ENCODE data around the gene SEZ6L2. TPM values are rescaled to one million over a fixed set of nuclear protein-coding genes. Genes with fewer than 3 reads are reported as not detected.
"Not testable (repeated sequence)": the region's sequence is repeated elsewhere in the genome, so short reads cannot be mapped to it uniquely, and the experiment has no call there.

Gene SEZ6L2
- total RNA-seq, 1 donor from 2014 or later: 1.2 TPM

DNA sequence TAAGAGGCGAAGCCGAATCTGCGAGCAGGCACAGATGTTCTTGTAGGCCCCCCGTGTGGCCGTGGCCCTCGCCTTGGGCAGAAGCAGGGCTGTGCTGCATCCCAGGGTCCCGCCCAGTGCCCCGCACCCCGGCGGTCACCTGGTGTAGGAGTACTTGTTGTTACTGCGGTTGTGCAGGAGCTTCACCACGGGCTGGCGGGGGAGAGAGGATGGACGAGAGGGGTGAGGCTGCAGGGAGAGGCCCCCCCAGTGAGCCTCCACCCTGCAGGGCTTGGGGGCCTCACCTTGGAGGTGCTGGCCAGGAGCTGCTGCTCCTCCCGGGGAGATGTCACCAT lies 12.3 kb upstream of the SEZ6L2 start:
- intact Hi-C loops (cut with DNase I): no loop called here
- no peak for DNase-seq (ENCODE audit: low spot score)

DNA sequence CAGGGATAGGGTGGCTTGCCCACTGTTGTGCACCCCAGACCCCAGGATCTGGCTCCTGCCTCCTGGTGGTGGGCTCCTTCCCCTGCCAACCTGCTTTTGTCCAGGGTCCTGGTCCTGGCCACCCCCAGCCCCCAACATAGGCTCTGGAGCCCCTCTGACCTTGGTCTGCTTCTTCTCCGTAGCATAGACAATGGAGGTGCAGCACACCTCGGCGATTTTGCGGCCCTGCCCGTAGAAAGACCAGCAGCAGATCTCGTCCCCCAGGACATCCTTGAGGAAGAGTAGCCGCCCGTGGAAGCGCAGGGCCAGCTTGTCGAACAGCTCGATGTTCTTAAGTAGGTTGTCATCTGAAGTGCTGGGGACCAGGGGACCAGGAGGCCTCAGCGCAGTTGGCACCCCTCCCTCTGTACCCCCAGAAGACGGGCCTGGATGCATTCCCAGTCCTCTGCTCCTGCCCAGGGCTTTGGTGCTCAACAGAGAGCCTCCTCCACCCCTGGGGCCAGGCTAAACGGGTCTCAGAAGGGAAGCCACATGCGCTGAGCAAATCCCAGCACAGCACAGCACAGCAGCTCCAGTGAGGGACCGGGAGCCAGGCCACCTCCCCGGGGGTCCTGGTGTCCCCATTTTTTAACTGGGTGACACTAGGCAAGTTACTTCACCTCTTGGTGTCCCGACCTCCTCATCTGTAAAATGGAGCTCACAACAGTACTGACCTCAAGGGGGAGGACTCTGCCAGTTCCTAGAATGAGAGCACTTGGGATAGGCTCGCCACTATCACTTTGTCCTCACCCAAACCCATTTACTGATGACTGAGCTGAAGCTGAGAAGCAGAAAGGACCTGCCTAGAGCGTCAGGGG lies 11.7 kb upstream of the SEZ6L2 start:
- intact Hi-C loops (cut with DNase I): no loop called here
- peak; percentile 66 for DNase-seq (ENCODE audit: low spot score)

DNA sequence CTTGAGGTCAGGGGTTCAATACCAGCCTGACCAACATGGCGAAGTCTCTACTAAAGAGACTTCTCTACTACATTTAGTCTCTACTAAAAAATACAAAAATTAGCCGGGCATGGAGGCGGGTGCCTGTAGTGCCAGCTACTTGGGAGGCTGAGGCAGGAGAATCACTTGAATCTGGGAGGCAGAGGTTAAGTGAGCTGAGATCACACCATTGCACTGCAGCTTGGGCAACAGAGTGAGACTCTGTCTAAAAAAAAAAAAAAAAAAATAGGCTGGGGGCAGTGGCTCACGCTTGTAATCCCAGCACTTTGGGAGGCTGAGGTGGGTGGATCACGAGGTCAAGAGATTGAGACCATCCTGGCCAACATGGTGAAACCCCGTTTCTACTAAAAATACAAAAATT lies 10.5 kb upstream of the SEZ6L2 start:
- intact Hi-C loops (cut with DNase I): loop anchor here (10.0 kb wide), 1 partner anchor 75 kb away; no protein-coding TSS in a partner anchor
- not testable (repeated sequence) for DNase-seq (ENCODE audit: low spot score)

DNA sequence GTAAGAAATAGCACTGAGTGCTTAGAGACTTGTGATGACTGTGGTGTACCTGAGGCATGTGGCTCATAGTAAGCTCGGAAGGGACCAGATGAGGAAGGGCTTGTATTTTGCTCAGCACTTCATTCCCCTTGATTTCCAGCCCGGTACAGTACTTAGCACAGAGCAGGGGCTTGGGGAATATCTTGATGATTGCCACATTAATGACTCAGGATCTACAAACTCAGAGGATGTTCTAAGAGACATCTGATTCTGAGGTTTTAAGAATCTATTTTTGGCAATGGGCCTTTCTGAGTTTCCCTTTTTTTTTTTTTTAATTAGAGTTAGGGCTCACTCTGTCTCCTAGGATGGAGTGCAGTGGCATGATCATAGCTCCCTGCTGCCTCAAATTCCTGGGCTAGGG lies 10.0 kb upstream of the SEZ6L2 start:
- intact Hi-C loops (cut with DNase I): loop anchor here (10.0 kb wide), 1 partner anchor 75 kb away; no protein-coding TSS in a partner anchor
- peak; percentile 20 for DNase-seq (ENCODE audit: low spot score)

DNA sequence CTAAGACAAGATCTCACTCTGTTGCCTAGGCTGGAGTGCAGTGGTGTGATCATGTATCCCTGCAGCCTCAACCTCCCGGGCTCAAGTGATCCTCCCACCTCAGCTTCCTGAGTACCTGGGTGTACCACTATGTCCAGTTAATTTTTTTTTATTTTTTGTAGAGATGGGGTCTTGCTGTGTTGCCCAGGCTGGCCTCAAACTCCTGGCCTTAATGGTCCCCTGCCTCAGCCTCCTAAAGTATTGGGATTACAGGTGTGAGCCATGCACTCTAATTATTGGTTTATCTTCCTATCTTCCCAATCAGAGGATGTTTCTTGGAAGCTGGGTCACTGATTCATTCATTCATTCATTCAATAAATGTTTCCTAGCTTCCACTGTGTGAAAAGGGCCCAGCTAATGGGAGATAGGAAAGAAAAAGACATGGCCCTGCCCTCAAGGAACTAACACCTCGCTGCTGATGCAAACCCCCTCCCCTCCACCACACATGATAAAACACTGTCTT lies 9.4 kb upstream of the SEZ6L2 start:
- intact Hi-C loops (cut with DNase I): loop anchor here (10.0 kb wide), 1 partner anchor 74 kb away; no protein-coding TSS in a partner anchor

DNA sequence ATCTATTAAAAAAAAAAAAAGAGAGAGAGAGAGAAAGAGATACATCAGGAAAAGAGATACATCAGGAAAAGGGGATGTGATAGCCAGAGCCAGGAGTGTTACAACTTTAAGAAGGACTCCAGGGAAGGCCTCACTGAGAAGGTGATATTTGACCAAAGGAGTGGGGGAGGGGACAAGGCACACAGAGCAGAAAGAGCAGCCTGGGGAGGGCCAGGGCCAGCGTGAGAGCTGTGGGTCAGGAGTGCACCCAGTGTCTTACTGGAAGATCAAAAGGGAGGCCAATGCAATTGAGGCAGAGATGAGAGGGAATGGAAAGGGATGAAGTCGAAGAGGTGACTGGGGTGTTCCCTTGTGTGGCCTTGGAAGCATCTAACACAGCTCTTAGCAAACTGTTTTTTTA lies 8.6 kb upstream of the SEZ6L2 start:
- no peak for DNase-seq (ENCODE audit: low spot score)
- intact Hi-C loops (cut with DNase I): loop anchor here (10.0 kb wide), 1 partner anchor 73 kb away; no protein-coding TSS in a partner anchor

More for the DNA sequence above, 9.4 kb upstream of the SEZ6L2 start:
- DNase-seq (ENCODE audit: low spot score): no peak

DNA sequence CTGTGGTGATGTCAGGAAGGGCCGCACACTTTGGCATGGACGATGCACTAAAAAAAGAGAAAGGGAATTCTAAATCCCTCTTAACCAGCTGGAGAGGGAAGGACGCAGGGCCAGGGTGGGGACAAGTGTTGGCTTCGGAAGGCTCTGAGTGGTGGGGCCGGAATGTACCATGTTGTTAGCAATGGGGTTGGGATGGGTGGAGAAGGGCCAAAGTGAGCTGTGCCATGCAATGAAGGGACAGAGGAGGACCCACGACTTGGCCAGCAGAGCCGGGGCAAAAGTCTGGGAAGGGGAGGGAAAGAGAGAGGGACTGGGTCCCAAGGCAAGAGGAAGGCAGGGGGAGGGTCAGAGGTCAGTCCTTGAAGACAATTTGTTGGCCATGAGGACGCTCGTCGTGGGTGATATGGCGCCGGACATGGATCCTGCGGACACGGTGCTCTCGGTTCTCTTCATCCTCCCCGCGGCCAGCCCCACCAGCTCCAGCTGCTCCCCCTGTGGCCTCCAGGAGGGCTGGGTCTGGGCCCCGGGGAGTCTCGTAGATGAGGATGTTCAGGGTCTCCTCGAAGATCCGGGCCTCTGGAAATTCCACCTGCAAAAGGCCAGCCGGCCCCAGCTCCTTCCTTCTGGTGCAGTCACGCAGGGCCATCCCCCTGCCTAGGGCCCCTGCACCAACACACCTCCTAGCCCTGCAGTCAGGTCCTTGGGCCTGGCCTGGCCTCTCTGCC lies 7.3 kb upstream of the SEZ6L2 start:
- intact Hi-C loops (cut with DNase I): loop anchor here (10.0 kb wide), 1 partner anchor 72 kb away; no protein-coding TSS in a partner anchor

DNA sequence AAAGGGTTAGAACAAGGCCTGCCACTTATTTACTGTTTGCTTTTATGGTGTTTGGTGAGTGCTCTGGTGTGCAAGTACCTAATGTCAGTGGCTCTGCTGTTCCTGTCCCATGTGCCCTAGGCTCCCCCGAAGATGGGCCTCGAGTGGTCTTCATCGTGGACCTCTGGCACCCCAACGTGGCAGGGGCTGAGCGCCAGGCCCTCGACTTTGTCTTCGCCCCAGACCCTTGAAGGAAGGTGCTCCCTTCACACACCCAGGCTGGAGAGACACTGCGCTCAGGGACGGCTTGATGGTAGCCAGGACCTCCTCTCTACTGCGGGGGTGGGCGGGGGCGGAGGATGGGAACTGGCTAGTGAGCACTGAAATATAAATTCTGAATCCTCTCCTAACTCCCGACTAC lies 6.3 kb upstream of the SEZ6L2 start:
- intact Hi-C loops (cut with DNase I): loop anchor here (10.0 kb wide), 1 partner anchor 71 kb away; no protein-coding TSS in a partner anchor
- DNase-seq (ENCODE audit: low spot score): no peak

More for the DNA sequence above, 7.3 kb upstream of the SEZ6L2 start:
- DNase-seq (ENCODE audit: low spot score): no peak

DNA sequence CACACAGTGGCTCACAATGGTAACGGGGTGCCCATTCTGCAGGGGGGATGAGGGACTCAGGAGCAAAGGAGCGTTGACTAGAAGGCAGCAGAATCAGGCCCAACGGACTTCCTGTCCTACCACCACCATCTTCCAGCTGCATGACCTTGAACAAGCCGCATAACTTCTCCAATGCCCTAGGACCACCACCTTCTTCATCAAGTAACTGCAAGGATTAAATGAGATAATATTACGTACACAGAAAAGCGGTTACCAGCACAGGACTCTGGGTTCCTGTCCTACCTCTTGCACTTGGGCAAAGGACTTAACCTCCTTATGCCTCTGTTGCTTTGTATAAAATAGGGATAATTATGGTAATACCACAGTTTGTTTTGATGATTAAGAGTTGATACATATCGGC lies 5.6 kb upstream of the SEZ6L2 start:
- intact Hi-C loops (cut with DNase I): loop anchor here (10.0 kb wide), 1 partner anchor 70 kb away; no protein-coding TSS in a partner anchor
- no peak for DNase-seq (ENCODE audit: low spot score)

DNA sequence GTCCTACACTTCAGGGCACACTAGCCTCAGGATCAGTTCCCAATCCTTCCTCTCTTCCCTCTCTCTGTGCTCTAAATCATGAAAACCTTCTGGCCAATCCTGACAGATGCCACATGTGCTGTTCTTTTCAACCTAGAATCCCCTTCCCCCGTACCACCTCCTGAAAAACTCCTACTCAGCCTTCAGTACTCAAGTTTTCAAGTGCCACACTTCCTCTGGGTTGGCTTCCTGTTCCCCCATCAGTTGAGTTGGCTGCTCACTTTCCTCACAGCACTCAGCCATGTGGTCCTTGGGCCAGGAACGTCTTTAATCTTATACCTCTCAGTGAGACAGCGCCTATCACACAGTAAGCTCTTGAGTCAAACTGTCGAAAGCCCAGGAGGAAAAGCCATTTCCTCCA lies 4.2 kb upstream of the SEZ6L2 start:
- no peak for DNase-seq (ENCODE audit: low spot score)
- intact Hi-C loops (cut with DNase I): loop anchor here (10.0 kb wide), 1 partner anchor 69 kb away; no protein-coding TSS in a partner anchor

DNA sequence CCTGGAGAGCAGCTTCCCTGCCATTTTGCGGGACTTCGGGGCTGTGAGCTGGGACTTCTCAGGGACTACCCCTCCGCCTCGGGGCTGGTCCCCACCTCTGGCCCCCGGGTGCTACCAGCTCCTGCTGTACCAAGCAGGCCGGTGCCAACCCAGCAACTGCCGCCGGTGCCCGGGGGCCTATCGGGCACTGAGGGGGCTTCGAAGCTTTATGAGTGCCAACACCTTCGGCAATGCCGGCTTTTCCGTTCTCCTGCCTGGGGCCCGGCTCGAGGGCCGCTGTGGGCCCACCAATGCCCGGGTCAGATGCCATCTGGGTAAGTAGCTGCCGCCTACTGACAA lies 2.2 kb upstream of the SEZ6L2 start:
- DNase-seq (ENCODE audit: low spot score): no peak
- intact Hi-C loops (cut with DNase I): loop anchor here (10.0 kb wide), 1 partner anchor 67 kb away; no protein-coding TSS in a partner anchor

DNA sequence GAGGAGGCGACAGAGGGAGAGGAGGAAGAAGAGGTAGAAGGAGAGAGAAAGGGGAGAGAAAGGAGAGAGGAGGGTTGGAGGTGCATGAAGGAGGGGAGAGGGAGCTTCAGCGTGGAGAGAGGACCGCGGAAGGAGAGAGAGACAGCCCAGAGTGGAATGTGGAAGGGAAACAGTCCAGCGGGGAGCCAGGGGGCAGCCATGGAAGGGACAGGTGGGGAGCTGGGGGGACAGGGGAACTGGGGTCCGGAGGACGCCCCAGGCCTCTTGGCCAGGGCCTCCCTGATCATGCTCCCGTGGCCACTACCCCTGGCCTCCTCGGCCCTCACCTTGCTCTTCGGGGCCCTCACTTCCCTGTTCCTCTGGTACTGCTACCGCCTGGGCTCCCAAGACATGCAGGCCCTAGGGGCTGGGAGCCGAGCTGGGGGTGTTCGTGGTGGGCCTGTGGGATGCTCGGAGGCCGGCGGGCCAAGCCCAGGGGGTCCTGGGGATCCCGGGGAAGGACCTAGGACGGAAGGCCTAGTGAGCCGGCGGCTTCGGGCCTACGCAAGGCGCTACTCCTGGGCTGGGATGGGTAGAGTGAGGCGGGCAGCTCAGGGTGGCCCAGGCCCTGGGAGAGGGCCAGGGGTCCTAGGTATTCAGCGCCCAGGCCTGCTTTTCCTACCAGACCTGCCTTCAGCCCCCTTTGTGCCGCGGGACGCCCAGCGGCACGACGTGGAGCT lies 1.7 kb upstream of the SEZ6L2 start:
- no peak for DNase-seq (ENCODE audit: low spot score)

DNA sequence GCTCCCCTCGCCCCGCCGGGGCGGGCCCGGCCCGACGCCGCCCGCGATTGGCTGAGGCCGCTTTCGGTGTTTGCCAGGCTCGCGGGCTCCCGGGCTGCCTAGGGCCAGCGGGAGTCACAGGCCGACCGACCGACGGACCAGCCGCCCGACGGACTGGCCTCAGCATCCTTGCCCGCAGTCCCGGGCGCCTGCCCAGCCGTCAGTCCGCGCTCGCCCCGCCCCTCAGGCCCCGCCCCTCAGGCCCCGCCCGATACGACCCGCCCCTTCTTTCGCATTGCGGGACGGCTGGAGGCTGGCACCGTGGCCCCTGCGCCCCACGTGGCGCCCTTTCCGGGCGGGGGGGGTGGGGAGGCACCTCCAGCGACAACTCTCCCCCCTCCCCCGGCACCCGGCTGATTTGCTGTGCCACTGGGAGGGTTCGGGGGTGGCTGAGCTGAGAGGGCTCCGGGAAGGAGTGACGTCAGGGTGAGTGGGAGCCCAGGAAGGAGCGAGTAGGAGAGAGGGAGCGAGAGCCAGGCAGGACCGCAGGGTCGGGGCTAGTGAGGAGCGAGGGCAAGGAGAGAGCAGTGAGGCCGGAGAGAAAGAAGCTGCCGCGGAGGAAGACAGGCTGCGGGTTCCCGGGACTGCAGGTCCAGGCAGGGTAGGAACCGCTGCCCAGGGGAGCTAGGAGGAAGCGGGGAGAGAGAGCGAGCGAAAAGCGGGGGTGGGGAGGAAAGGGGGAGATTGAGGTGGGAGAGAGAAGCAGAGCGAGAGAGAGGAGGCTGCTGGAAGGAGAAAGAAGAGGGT lies 945 bp upstream of the SEZ6L2 start, which contains the start of gene ASPHD1:
Gene ASPHD1, plus strand, starts transcription at position 387 of the 786 bp plus-strand sequence. CDS start 484 bp downstream, outside the sequence.
- intact Hi-C loops (cut with DNase I): loop anchor here (10.0 kb wide), 1 partner anchor 65 kb away; no protein-coding TSS in a partner anchor
- peak; percentile 79 for DNase-seq (ENCODE audit: low spot score)

More for the DNA sequence above, 1.7 kb upstream of the SEZ6L2 start:
- intact Hi-C loops (cut with DNase I): loop anchor here (10.0 kb wide), 1 partner anchor 66 kb away; no protein-coding TSS in a partner anchor

DNA sequence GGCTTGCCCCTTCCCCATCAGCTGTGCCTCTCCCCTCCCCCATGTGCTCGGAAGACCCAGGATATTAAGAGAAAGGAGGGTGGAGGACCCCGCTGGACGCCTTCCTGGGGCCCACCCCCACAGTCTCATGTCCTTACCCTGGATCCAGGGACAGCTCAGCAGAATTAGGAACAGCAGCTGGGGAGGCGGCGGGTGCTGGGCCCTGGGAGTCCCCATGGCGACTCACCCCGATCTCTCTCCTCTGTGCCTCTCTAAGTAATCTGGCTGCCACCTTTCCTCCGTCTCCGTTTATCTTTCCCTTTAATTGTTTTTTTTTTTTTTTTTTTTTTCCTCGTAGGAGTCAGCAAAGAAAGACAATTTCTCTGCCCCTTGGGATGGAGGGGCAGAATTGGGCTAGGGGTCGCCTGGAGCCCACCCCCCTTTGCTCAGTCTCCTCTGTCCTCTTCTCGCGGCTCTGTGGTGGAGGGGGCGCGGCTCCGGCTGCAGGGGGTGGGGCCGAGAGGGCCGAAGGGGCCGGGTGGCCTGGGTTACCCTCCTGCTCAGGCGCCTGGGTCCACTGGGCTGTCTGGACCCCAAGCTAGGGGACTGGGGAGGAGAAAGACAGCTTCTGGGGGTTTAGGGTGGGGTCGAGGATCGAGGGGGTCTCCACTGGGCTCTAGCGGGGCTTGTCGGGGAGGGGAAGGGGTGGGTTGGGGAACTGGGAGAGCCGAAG lies 390 bp downstream of the SEZ6L2 start:
- no peak for DNase-seq (ENCODE audit: low spot score)
- intact Hi-C loops (cut with DNase I): no loop called here

DNA sequence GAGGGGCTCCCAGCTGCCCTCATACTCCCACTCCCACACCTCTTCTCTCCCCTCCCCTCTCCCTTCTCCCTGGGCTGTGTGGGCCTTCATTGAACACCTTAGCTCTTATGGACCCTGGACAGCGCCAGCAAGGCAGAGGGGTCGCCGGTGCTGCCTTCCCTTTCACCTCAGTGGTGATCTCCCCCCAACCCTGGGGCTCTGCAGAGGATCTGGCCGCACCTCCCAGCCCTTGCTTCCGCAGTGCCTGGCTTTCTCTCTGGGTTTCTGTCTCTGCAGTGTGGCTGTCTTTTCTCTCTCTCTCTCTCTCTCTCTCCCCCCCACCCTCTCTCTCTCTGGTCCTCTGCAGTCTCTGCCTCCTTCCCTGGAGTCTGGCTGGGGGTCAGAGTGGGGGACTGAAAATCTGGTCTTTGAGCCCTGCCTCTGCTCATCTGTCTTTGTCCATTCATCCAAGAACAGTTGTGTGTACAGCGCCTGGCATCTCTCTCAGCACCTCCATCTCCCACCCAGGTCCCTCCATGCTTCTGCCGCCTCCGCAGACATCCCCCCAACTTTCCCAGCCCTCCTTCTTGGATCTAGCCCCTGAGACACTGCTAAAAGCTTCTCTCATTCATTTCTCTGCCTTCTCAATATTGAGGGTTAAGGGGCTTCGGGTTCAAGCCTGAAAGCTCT lies 1.1 kb downstream of the SEZ6L2 start:
- intact Hi-C loops (cut with DNase I): no loop called here

DNA sequence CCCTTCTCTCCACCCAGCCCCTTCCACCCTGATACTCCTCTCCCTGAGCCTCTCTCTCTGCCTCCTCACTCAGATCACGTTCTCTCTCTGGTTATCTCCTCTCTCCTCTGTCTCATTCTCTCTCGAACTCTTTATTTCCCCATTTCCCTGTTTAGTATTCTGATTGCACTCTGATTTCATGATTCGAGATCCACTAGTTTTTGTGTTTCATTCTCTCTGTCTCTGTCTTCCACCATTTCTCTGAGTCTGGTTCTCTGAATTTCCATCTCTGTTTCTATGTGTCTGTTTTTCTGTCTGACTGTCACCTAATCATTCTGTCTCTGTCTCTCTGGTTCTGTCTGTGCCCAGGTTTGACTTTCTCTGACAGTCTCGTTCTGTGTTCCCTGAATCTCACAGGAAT lies 2.0 kb downstream of the SEZ6L2 start:
- intact Hi-C loops (cut with DNase I): no loop called here
- no peak for DNase-seq (ENCODE audit: low spot score)

More for the DNA sequence above, 1.1 kb downstream of the SEZ6L2 start:
- DNase-seq (ENCODE audit: low spot score): no peak

DNA sequence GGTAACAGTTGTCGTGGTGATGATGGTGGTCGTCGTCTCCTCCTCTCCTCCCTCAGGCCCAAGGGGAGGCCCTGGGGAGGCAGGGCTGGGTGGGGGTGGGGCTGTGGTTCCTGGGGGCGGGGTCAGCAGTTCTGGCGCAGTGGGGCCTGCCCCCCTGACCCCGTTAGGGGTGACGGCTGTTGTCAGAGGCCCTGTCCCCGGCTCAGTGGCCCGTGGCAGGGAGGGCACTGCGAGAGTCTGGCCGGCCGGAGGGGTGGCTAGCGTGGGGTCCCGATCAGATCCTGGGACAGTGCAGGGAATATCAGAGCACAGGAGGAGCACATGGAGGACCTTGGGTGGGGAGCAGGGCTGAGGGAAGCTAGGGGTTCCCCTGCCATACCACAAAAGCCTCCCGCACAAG lies 2.5 kb downstream of the SEZ6L2 start:
- DNase-seq (ENCODE audit: low spot score): no peak
- intact Hi-C loops (cut with DNase I): no loop called here

Data from cardiac septum (tissue), 1 donor.